Measurements from ENCODE around the gene IMPG1. TPM values are rescaled to one million over a fixed set of nuclear protein-coding genes. Genes with fewer than 3 reads are reported as not detected.
A peak's percentile ranks its signal among the peaks of the same experiment; 100 is the strongest.

Gene IMPG1
- total RNA-seq, 1 donor from 2014 or later: not detected

- no peak overlapping the region for H2AFZ ChIP-seq (replicated peaks)
- TF ChIP-seq EZH2phosphoT487 (IDR thresholded peaks at IDR 0.05) (no peak), CTCF (IDR thresholded peaks at IDR 0.05) (no peak), EZH2 (IDR thresholded peaks at IDR 0.05) (no peak)
- H3K4me1 ChIP-seq: no peaks in the 10 kb centered on the region
- H3K27me3 Mint-ChIP-seq (ENCODE audit: insufficient read depth, low read depth): no peaks in the 10 kb centered on the region
- no peak overlapping the region for H3K27ac ChIP-seq
- H3K79me2 ChIP-seq (ENCODE audit: low read depth): no peaks in the 10 kb centered on the region
- H3K4me1 Mint-ChIP-seq: no peaks in the 10 kb centered on the region
- H3K27me3 ChIP-seq: no peaks in the 10 kb centered on the region
- no peak overlapping the region for H3K4me2 ChIP-seq
- H3K4me3 Mint-ChIP-seq: no peak overlapping the region
- no peak overlapping the region for H3K9ac ChIP-seq
- no peaks in the 10 kb centered on the region for H3K36me3 Mint-ChIP-seq
- no peaks in the 10 kb centered on the region for H3K36me3 ChIP-seq
- no peak overlapping the region for H3K27ac Mint-ChIP-seq
- H3K9me3 Mint-ChIP-seq: no peaks in the 10 kb centered on the region
- no peaks in the 10 kb centered on the region for H3K9me3 ChIP-seq (ENCODE audit: low read depth)
- DNase-seq (ENCODE audit: low spot score): no peak
- no peaks in the 10 kb centered on the region for H3F3A ChIP-seq (ENCODE audit: low read depth)
- H3K4me3 ChIP-seq: no peak overlapping the region
- H4K20me1 ChIP-seq (ENCODE audit: low read depth): no peaks in the 10 kb centered on the region
These were observed 175.9 kb downstream of the IMPG1 start for GRCh38 chr6:75896526-75896925.

- no peaks in the 10 kb centered on the region for H3K27me3 Mint-ChIP-seq (ENCODE audit: insufficient read depth, low read depth)
- Histone ChIP-seq H3K4me3 (no peak overlapping the region), H3K4me1 (no peaks in the 10 kb centered on the region), H3K79me2 (ENCODE audit: low read depth) (no peaks in the 10 kb centered on the region), H4K20me1 (ENCODE audit: low read depth) (no peaks in the 10 kb centered on the region), H3K27ac (no peak overlapping the region), H3K4me2 (no peak overlapping the region), H3K27me3 (no peaks in the 10 kb centered on the region), H2AFZ (replicated peaks) (no peak overlapping the region), H3K36me3 (no peaks in the 10 kb centered on the region), H3K9me3 (ENCODE audit: low read depth) (no peaks in the 10 kb centered on the region), H3K9ac (no peak overlapping the region), H3F3A (ENCODE audit: low read depth) (no peaks in the 10 kb centered on the region)
- H3K9me3 Mint-ChIP-seq: no peaks in the 10 kb centered on the region
- TF ChIP-seq EZH2 (IDR thresholded peaks at IDR 0.05) (no peak), EZH2phosphoT487 (IDR thresholded peaks at IDR 0.05) (no peak), CTCF (IDR thresholded peaks at IDR 0.05) (no peak)
- H3K4me1 Mint-ChIP-seq: no peaks in the 10 kb centered on the region
- no peak for DNase-seq (ENCODE audit: low spot score)
- H3K4me3 Mint-ChIP-seq: no peak overlapping the region
- H3K36me3 Mint-ChIP-seq: no peaks in the 10 kb centered on the region
- no peak overlapping the region for H3K27ac Mint-ChIP-seq
These were observed 178.7 kb downstream of the IMPG1 start for GRCh38 chr6:75893776-75894152.

GRCh38 chr6:75893058-75893775 is 179.2 kb downstream of the IMPG1 start:
- no peaks in the 10 kb centered on the region for H3K4me1 Mint-ChIP-seq
- Histone ChIP-seq H3K4me2 (no peak overlapping the region), H3K9me3 (ENCODE audit: low read depth) (no peaks in the 10 kb centered on the region), H3K9ac (no peak overlapping the region), H4K20me1 (ENCODE audit: low read depth) (no peaks in the 10 kb centered on the region), H3K36me3 (no peaks in the 10 kb centered on the region), H3K27ac (no peak overlapping the region), H3K4me3 (no peak overlapping the region), H3K27me3 (no peaks in the 10 kb centered on the region), H3F3A (ENCODE audit: low read depth) (no peaks in the 10 kb centered on the region), H3K79me2 (ENCODE audit: low read depth) (no peaks in the 10 kb centered on the region), H3K4me1 (no peaks in the 10 kb centered on the region), H2AFZ (replicated peaks) (no peak overlapping the region)
- H3K27ac Mint-ChIP-seq: no peak overlapping the region
- no peak overlapping the region for H3K4me3 Mint-ChIP-seq
- H3K27me3 Mint-ChIP-seq (ENCODE audit: insufficient read depth, low read depth): no peaks in the 10 kb centered on the region
- TF ChIP-seq CTCF (IDR thresholded peaks at IDR 0.05): peak; percentile 92
- no peak for TF ChIP-seq EZH2 (IDR thresholded peaks at IDR 0.05)
- no peak for TF ChIP-seq EZH2phosphoT487 (IDR thresholded peaks at IDR 0.05)
- H3K36me3 Mint-ChIP-seq: no peaks in the 10 kb centered on the region
- no peaks in the 10 kb centered on the region for H3K9me3 Mint-ChIP-seq
- DNase-seq (ENCODE audit: low spot score): peak; percentile 79
